Gastroesophageal sphincter (tissue), 3 donors: ENCODE results near the gene TDRD10.

Experiments used
- CTCF ChIP-seq, 4 experiments: fragments of 200-600 bp in 2 of 4; fragments of 450-650 bp in 2 of 4; sonication (generic) in 1 of 4; IDR thresholded peaks; one replicate each; pipeline ENCODE4 v1.5.1; 2017 to 2019; ENCODE audit warnings: antibody characterized with exemption in 4 of 4, mild to moderate bottlenecking in 2 of 4, moderate library complexity in 2 of 4
- POLR2AphosphoS5 ChIP-seq: sonication (generic); formaldehyde crosslinking; IDR thresholded peaks from one replicate; pipeline ENCODE4 v1.6.1; 2017; ENCODE audit warnings: antibody characterized with exemption

- TF ChIP-seq CTCF (IDR thresholded peaks at IDR 0.05) (no peak), POLR2AphosphoS5 (no peak)
Measured at GRCh38 chr1:154548028-154548427, 46.0 kb downstream of the TDRD10 start.
